GM19238 (cell line): Measurements from ENCODE around the gene MLLT1.

ENCODE experiments used
- DNase-seq: peaks from one replicate; pipeline ENCODE4 v3.0.0; 2011; ENCODE audit warnings: low spot score; ENCODE audit not compliant: insufficient read length

MLLT1 gene

DNA sequence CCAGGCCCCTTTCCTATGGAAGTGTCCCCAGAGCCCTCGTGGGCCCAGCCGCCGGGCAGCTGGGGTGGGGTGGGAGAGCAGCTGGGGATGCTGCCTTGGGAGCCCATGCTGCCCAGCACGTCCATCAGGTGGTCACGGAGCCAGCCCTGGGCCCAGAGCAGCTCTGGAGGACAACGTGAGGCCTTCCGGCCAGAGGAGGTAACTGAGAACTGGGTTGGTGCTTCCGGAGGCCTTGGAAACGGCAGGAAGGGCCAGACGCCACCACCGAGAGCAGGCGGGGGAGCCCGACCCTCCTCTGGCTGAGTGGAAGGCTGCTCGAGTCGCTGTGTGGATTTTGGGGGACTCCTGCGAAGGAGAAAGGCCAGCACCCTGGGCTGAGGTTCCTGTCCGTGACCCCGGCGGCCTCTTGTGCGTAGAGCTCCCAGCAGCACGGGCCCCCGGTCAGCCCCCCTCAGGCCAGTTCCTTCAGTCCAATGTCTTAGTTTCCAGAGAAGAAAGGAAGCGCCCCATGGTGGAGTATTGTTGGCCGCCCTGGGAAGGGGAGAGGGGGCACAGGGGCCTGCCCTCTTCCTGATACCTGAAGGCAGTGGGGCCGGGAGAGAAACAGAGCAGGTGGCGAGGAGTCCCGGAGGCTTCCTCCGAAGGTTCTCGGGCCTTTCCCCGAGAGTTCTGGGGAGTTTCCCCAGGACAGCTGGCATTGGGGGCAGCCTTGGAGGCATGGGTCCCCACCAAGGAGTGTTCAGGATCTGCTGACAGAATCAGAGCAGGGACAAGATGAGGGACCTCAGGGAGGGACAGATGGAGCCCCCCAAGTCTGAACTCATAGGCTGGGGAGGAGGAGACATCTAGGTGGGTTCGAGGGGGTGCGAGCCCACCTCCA is 68.8 kb downstream of the MLLT1 start:
- DNase-seq, result peak; percentile 4

GRCh38 chr19:6210091-6210490 is 69.7 kb downstream of the MLLT1 start:
- DNase-seq, result no peak

- DNase-seq, result no peak
Observed at GRCh38 chr19:6209680-6210079, 70.1 kb downstream of the MLLT1 start.

DNA sequence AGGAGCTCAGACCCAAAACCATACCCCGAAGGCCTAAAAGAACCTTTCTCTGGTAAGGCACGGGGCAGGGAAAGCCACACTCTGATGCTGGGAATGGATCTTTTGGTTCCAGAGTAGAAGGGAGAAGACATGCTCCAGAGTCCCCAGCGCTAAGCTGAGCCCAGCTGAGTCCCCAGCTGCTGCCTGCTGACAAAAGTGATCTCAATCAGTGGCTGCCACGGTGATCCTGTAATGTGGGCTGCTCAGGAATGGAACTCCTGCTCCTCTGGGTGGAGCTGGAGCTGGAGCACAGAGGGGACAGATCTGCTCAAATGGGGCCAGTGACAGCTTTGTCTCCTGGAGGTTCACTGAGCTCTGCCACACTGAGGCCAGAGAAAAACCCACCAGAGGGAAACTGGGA is 70.5 kb downstream of the MLLT1 start:
- DNase-seq, result no peak

DNA sequence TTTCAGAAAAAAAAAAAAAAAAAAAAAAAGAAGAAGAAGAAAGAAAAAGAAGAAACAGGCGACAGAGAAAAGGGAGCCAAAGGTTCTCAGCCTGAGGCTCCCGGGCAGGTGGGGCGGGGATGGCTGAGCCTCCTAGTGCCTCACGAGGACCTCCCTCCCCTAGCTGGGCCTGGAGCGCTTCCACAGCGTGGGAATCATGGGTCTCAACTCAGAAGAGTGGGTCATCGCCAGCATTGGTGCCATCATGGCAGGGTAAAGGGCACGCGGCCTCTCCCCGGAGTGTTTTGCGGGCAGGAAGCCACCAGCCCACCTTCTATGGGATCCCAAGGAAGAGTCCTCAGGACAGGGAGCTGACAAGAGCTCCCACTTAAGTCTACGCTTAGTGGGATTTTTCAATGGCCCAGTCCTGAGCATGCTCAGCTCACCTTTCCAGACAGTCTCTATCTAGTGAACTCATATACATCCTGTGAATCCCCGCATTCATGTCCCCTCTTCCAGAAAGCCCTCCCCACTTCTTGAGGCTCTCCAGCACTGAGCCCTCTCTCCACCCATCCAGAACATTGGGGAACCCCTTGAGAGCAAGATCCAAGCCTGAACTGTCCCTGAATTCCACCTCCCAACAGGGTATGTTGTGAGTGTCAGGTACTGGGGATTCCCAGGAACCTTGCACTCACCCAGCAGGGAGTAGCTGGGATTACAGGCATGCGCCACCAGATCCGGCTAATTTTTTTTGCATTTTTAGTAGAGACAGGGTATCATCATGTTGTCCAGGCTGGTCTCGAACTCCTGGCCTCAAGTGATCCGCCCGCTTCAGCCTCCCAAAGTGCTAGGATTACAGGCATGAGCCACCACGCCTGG is 74.7 kb downstream of the MLLT1 start:
- DNase-seq, result no peak

DNA sequence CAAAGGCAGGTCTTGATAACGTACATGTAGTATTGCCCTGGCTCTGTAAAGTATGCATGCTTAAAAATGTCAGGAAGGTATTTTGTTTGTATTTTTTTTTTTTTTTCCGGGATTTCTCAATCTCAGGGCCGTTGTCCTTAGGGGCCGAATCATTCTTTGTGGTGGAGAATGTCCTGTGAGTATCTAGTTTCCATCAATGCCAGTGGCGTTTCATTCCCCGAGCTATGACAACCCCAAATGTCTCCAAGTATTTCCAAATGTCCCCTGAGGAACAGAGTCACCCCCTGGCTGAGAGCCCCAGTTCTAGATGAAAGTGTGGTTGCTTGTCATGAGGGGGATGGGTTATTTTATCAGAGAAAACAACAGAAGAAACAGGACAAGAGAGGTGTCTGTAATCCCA is 75.6 kb downstream of the MLLT1 start:
- DNase-seq, result no peak

DNA sequence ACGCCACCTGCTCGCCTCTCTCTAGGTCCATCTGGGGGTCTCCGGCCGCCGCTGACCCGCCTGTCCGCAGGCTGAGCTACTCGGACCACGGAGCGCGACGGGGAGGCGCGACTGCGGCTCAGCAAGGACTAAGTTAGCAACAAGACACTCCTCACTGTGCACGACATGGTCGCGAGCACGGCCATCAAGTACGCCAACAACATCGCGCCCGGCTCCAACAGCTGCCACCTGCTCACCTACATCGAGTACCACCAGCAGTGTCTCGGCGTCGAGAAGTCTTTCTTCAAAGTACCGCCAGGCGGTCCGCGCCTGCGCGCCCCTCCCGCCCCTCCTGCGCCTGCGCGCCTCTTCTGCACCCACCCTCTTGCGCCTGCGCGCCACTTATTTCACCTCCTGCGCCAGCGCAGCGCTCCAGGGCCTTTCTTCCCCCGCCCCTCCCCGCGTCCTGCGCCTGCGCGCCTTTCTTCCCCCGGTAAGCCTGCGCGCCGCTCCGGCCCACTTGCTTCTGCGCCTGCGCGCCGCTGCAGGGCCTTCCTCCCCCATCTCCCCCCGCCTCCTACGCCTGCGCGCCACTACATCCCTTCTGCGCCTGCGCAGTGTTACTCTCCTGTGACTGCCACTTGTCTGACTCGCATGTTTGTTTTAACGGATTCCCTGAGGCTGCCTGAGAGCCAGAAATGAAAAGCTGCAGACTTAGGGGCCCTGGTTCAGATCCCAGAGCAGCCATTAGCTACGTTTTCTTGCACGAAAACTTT is 80.4 kb downstream of the MLLT1 start:
- peak; percentile 98 for DNase-seq

DNA sequence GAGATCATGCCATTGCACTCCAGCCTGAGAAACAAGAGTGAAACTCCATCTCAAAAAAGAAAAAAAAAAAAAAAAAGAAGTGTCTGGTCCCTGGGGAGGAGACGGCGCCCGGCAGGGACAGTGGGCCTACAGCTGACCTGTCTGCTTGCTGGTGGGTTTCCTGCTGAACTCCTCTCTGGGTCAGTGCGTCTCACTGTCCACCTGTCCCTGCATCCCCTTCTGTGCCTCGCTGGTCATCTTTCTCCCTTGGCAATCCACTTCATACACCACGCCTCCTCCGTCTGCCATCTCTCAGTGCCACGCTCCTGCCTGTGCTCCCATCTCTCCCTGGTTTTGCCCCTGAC is 80.9 kb downstream of the MLLT1 start:
- DNase-seq, result no peak

GRCh38 chr19:6196361-6196760 is 83.4 kb downstream of the MLLT1 start:
- DNase-seq, result no peak

DNA sequence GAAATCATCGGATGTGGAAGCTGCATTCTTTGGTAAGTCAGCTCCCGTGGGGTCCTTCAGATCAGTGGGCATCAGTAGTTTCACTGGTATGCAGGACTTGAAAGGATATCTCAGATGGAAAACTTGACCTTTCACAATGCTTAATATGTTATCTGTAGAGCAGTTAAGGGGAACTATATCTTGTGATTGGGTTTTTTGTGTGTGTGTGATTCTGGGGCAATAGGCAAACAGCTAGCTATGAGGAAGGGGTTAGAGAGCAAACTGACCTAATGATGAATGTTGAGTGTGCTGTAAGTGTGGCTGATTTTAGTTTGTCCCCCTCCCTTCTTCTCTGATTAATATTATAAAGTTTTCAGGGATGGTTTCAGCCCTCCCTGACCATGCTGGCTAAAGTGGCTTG is 91.0 kb downstream of the MLLT1 start:
- no peak for DNase-seq

GRCh38 chr19:6187374-6187773 is 92.4 kb downstream of the MLLT1 start:
- DNase-seq, result no peak

DNA sequence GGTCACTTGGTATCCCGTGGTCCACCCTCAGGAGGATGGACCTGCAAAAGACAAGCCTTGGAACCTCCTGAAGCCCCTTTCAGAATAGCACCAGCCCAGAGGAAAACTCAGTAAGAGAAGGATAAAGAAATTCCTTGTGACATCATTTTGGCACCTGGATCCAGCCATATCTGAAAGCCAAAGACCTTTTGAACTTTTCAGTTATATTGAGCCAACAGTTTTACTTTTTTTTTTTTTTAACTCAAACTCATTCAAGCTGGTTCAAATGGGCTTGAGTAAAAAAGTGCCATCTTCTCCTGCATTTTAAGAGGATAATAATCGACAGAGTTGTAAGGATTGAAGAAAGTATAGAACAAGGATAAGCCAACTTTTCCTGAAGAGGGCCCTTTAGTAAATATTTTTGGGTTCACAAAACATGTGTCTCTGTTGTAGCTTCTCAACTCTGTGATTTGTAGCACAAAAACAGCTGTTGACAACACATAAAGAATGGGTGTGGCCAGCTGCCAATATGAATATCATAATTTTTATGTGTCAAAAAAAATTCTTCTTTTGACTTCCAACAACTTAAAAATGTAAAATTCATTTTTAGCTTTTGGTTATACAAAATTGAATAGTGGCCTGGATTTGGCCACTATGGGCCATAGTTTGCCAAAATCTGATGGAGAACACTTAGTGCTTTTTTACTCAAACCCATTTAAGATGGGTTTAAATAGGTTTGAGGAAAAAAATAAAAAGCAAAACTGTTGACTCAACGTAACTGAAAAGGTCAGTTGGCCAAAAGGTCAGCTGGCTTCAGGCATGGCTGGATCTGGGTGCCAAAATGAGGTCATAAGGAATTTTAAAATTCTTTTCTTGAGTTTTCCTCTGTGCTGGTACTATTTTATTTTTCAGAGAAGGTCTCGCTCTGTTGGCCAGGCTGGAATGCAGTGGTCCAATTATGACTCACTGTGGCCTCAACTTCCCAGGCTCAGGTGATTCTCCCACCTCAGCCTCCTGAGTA is 93.6 kb downstream of the MLLT1 start:
- no peak for DNase-seq

GRCh38 chr19:6185093-6185834 is 94.5 kb downstream of the MLLT1 start:
- DNase-seq, result no peak

- DNase-seq, result no peak
Observed at GRCh38 chr19:6181119-6181518, 98.7 kb downstream of the MLLT1 start.

DNA sequence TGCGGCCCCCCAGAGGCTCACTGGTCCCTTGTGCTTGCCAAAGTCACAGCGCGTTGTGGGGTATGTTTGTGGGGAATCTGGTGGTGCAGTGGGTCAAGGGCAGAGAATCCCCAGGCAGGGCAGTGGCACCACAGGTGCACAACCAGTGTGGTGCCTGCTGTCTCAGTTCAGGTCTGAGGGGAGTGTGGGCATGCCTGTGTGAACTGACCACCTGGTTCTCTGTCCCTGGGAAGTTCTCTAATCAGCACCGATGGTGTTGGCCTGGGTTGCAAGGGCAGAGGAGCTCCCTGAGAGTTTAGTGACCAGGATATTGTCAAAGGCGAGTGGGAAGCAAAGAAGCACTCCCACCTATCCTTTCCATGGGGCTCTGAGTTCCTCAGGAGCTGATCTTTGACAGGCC is 106.6 kb downstream of the MLLT1 start:
- DNase-seq, result no peak

DNA sequence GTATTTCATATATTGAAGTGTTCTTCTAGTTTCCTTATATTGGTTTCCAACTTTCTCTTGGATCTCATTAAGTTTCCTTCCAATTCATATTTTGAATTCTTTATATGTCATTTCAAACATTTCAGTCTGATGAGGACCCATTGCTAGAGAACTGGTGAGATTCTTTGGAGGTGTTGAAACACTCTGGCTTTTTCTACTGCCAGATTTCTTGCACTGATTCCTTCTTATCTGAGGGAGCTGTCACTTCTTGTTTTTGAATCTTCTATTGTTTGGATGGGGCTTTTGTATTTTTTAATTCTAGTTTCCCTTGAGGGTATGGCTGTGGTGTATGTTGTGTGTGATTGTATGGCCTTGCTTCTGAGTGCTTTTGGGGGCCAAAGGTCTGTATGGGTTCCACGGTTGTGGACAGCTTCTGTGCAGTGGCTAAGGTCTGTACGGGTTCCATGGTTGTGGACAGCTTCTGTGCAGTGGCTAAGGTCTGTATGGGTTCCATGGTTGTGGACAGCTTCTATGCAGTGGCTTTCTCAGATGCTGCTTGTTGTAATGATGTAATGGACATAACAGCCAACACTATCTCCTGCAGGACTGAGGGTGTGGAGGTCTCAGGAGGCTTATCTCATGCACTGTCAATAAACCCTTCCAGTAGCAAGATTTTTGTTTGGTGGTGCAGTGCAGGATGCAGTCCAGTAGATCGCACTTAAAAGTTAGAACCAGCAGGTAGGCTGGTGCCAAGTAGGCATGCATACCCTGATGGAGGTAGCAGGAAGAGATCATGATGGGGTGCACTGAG is 107.5 kb downstream of the MLLT1 start:
- DNase-seq, result no peak

- DNase-seq, result no peak
Observed at GRCh38 chr19:6167115-6167514, 112.7 kb downstream of the MLLT1 start.

DNA sequence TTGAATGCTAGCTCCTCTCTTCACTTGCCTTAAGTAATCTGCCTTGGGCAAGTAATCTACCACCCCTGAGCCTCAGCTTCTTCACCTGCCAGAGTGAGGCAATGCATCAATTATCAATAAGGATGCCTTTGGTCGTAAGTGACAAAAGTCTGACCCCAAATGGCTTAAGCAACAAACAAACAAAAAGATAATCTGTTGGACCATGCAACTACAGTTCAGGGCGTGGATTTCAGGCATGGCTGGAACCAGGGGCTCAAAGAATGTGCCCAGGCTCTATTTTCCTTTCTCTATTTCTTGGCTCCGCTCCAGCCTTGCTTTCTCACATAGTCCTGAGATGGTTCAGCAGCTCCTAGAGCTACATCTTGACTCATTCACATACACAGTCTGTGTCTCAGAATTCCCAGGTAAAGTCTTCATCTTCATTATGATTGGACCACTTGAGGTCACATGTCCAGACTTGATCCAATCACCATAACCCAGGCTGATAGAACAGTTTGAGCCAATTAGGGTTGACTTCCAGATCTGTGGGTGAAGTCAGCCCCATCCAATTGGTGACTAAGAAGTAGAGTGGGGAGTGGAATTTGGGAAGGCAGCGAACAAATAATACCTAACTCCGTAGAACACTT is 114.8 kb downstream of the MLLT1 start:
- no peak for DNase-seq
